MM.1S (cell line): Measurements from ENCODE around the gene ZEB2.

Source experiments
- DNase-seq: peaks from one replicate; pipeline ENCODE4 v3.0.0-alpha.2; 2015
- H2AFZ ChIP-seq: fragments of 300-600 bp; sonication (generic); 2 replicates; pipeline ENCODE4 v1.6.0; 2016; ENCODE audit warnings: antibody characterized with exemption, low read length
- H3F3A ChIP-seq: fragments of 300-600 bp; sonication (generic); 2 replicates; pipeline ENCODE4 v1.6.1; 2016; ENCODE audit warnings: mild to moderate bottlenecking, antibody characterized with exemption, low read length, moderate library complexity, mixed read lengths; ENCODE audit not compliant: insufficient read depth
- H3K27ac ChIP-seq: fragments of 300-600 bp; sonication (generic); 2 replicates; pipeline ENCODE4 v1.5.1; 2016; ENCODE audit warnings: mild to moderate bottlenecking, low read length
- H3K27me3 ChIP-seq: fragments of 300-600 bp; sonication (generic); replicated peaks from 2 replicates; pipeline ENCODE4 v1.6.0; 2016; ENCODE audit warnings: low read length; ENCODE audit not compliant: insufficient read depth
- H3K36me3 ChIP-seq: fragments of 300-600 bp; sonication (generic); replicated peaks from 2 replicates; pipeline ENCODE4 v1.6.1; 2016; ENCODE audit warnings: mild to moderate bottlenecking, low read length, mixed read lengths; ENCODE audit not compliant: insufficient read depth
- H3K4me1 ChIP-seq: fragments of 300-600 bp; sonication (generic); 2 replicates; pipeline ENCODE4 v1.6.1; 2016; ENCODE audit warnings: low read length, mixed read lengths
- H3K4me2 ChIP-seq: fragments of 300-600 bp; sonication (generic); 2 replicates; pipeline ENCODE4 v1.6.0; 2016; ENCODE audit warnings: low read depth, low read length
- H3K4me3 ChIP-seq: fragments of 300-600 bp; sonication (generic); 2 replicates; pipeline ENCODE4 v1.5.1; 2016; ENCODE audit warnings: low read length, mixed read lengths
- H3K79me2 ChIP-seq: fragments of 300-600 bp; sonication (generic); 2 replicates; pipeline ENCODE4 v1.6.1; 2016; ENCODE audit warnings: mixed run types, low read length, mixed read lengths
- H3K9ac ChIP-seq: fragments of 300-600 bp; sonication (generic); 2 replicates; pipeline ENCODE4 v1.6.1; 2016; ENCODE audit warnings: low read length, mixed read lengths
- H3K9me2 ChIP-seq: fragments of 300-600 bp; sonication (generic); replicated peaks from 2 replicates; pipeline ENCODE4 v1.6.1; 2016; ENCODE audit warnings: mild to moderate bottlenecking, low read length, mixed read lengths; ENCODE audit not compliant: insufficient read depth
- H3K9me3 ChIP-seq: fragments of 300-600 bp; sonication (generic); replicated peaks from 2 replicates; pipeline ENCODE4 v1.6.1; 2016; ENCODE audit warnings: mild to moderate bottlenecking, low read length, mixed read lengths; ENCODE audit not compliant: insufficient read depth
- H4K20me1 ChIP-seq: fragments of 300-600 bp; sonication (generic); 2 replicates; pipeline ENCODE4 v1.6.1; 2016; ENCODE audit warnings: mild to moderate bottlenecking, low read length, moderate library complexity, mixed read lengths; ENCODE audit not compliant: insufficient read depth
- CTCF ChIP-seq: fragments of 300-600 bp; sonication (generic); IDR thresholded peaks from 2 replicates; pipeline ENCODE4 v1.5.1; 2016; ENCODE audit warnings: antibody characterized with exemption, low read length, mixed read lengths
- EZH2 ChIP-seq: fragments of 300-600 bp; sonication (generic); optimal IDR thresholded peaks from 2 replicates; pipeline ENCODE3; 2017; ENCODE audit warnings: low read depth, mild to moderate bottlenecking, antibody characterized with exemption, low read length, mixed read lengths
- EZH2phosphoT487 ChIP-seq: fragments of 300-600 bp; sonication (generic); IDR thresholded peaks from 2 replicates; pipeline ENCODE4 v1.6.1; 2018; ENCODE audit warnings: antibody characterized with exemption, low read length

ZEB2 gene

GRCh38 chr2:144431392-144431783 is 88.5 kb downstream of the ZEB2 start:
- no peak overlapping the region for H3K27ac ChIP-seq
- no peaks in the 10 kb centered on the region for H3F3A ChIP-seq
- no peaks in the 10 kb centered on the region for H3K36me3 ChIP-seq
- no peaks in the 10 kb centered on the region for H3K9me3 ChIP-seq
- TF ChIP-seq CTCF (no peak), EZH2 (no peak), EZH2phosphoT487 (no peak)
- DNase-seq = peak; percentile 64
- H3K4me3 ChIP-seq = no peak overlapping the region
- H3K9ac ChIP-seq = no peak overlapping the region
- H3K4me1 ChIP-seq = no peaks in the 10 kb centered on the region
- H3K9me2 ChIP-seq = no peaks in the 10 kb centered on the region
- no peak overlapping the region for H3K4me2 ChIP-seq
- H3K79me2 ChIP-seq = no peaks in the 10 kb centered on the region
- no peak overlapping the region for H2AFZ ChIP-seq
- no peaks in the 10 kb centered on the region for H4K20me1 ChIP-seq
- H3K27me3 ChIP-seq = no peaks in the 10 kb centered on the region

GRCh38 chr2:144430722-144431391 is 89.1 kb downstream of the ZEB2 start:
- Histone ChIP-seq H4K20me1 (no peaks in the 10 kb centered on the region), H3K4me3 (no peak overlapping the region)

GRCh38 chr2:144429396-144430112 is 90.4 kb downstream of the ZEB2 start:
- no peak overlapping the region for H3K4me3 ChIP-seq
- H3F3A ChIP-seq = no peaks in the 10 kb centered on the region
- H2AFZ ChIP-seq = no peak overlapping the region
- no peak for DNase-seq
- H3K9me2 ChIP-seq = no peaks in the 10 kb centered on the region
- H3K79me2 ChIP-seq = no peaks in the 10 kb centered on the region
- H3K27ac ChIP-seq = no peak overlapping the region
- no peak overlapping the region for H3K4me2 ChIP-seq
- H3K9me3 ChIP-seq = no peaks in the 10 kb centered on the region
- H3K27me3 ChIP-seq = no peaks in the 10 kb centered on the region
- no peaks in the 10 kb centered on the region for H4K20me1 ChIP-seq
- H3K9ac ChIP-seq = no peak overlapping the region
- no peaks in the 10 kb centered on the region for H3K36me3 ChIP-seq
- H3K4me1 ChIP-seq = no peaks in the 10 kb centered on the region
- TF ChIP-seq EZH2 = no peak
- no peak for TF ChIP-seq EZH2phosphoT487
- TF ChIP-seq CTCF = no peak

More at GRCh38 chr2:144430722-144431391, 89.1 kb downstream of the ZEB2 start:
- H3K27me3 ChIP-seq = no peaks in the 10 kb centered on the region
- no peaks in the 10 kb centered on the region for H3K36me3 ChIP-seq
- H3K9me2 ChIP-seq = no peaks in the 10 kb centered on the region
- no peak overlapping the region for H3K9ac ChIP-seq
- no peak for DNase-seq
- no peak overlapping the region for H3K4me2 ChIP-seq
- H2AFZ ChIP-seq = no peak overlapping the region
- no peaks in the 10 kb centered on the region for H3K4me1 ChIP-seq
- TF ChIP-seq EZH2phosphoT487 = no peak
- no peak overlapping the region for H3K27ac ChIP-seq
- no peaks in the 10 kb centered on the region for H3K79me2 ChIP-seq
- no peaks in the 10 kb centered on the region for H3F3A ChIP-seq
- no peaks in the 10 kb centered on the region for H3K9me3 ChIP-seq

GRCh38 chr2:144426981-144427479 is 92.9 kb downstream of the ZEB2 start:
- no peak for DNase-seq
- Histone ChIP-seq H3K4me2 (no peak overlapping the region), H2AFZ (no peak overlapping the region), H4K20me1 (no peaks in the 10 kb centered on the region), H3K4me1 (no peaks in the 10 kb centered on the region), H3K27ac (no peak overlapping the region), H3K9me2 (no peaks in the 10 kb centered on the region), H3K9ac (no peak overlapping the region), H3K36me3 (no peaks in the 10 kb centered on the region), H3K79me2 (no peaks in the 10 kb centered on the region), H3F3A (no peaks in the 10 kb centered on the region), H3K9me3 (no peaks in the 10 kb centered on the region), H3K27me3 (no peaks in the 10 kb centered on the region), H3K4me3 (no peak overlapping the region)
- TF ChIP-seq EZH2phosphoT487 (no peak), EZH2 (no peak)
